WERI-Rb-1 (cell line): ENCODE measurements around the gene ZDHHC9.
A peak's percentile ranks its signal among the peaks of the same experiment; 100 is the strongest.

ENCODE experiments used
- DNase-seq: peaks from one replicate; pipeline ENCODE4 v3.0.0-alpha.2; 2020
- H3K27ac ChIP-seq: fragments of 250-450 bp; sonication (Bioruptor Pico); 2 replicates; pipeline ENCODE4 v1.5.1; 2020; ENCODE audit warnings: mild to moderate bottlenecking, moderate library complexity
- H3K27me3 ChIP-seq: fragments of 250-450 bp; sonication (Bioruptor Pico); 2 replicates; pipeline ENCODE4 v1.5.1; 2021; ENCODE audit warnings: mild to moderate bottlenecking, low read depth, moderate library complexity; ENCODE audit not compliant: insufficient read depth, severe bottlenecking
- H3K36me3 ChIP-seq: fragments of 250-450 bp; sonication (Bioruptor Pico); 2 replicates; pipeline ENCODE4 v1.5.1; 2020; ENCODE audit warnings: mild to moderate bottlenecking, moderate library complexity
- H3K4me3 ChIP-seq: 2 replicates; pipeline ENCODE4 v1.5.1; 2011; ENCODE audit warnings: low read depth, mild to moderate bottlenecking, control low read depth, low read length
- H3K9me3 ChIP-seq: fragments of 250-450 bp; sonication (Bioruptor Pico); 2 replicates; pipeline ENCODE4 v1.5.1; 2021; ENCODE audit warnings: mild to moderate bottlenecking, moderate library complexity; ENCODE audit not compliant: severe bottlenecking
- CTCF ChIP-seq: IDR thresholded peaks from 2 replicates; pipeline ENCODE4 v1.5.1; 2011; ENCODE audit warnings: low read depth, mild to moderate bottlenecking, control low read depth, inconsistent platforms, low read length

ZDHHC9 gene

GRCh38 chrX:129754056-129755024 is 89.3 kb downstream of the ZDHHC9 start:
- no peak overlapping the region for H3K27ac ChIP-seq
- no peaks in the 10 kb centered on the region for H3K36me3 ChIP-seq
- peak; percentile 80 for TF ChIP-seq CTCF
- H3K27me3 ChIP-seq: peaks cover 6% of the 10 kb centered on the region
- DNase-seq: no peak
- H3K9me3 ChIP-seq: no peaks in the 10 kb centered on the region
- H3K4me3 ChIP-seq: no peak overlapping the region
